Subcutaneous abdominal adipose tissue (tissue), 5 donors: ENCODE results near the gene SCYGR3.

Experiments used
- H3K27ac ChIP-seq: one replicate; pipeline ENCODE4 v1.7.0; 2013; ENCODE audit warnings: low read depth, mild to moderate bottlenecking, inconsistent platforms, low read length, moderate library complexity
- H3K27me3 ChIP-seq, 5 donors: one replicate each; pipeline ENCODE4 v1.7.0; 2013; ENCODE audit warnings: low read length in 5 of 5, inconsistent platforms in 1 of 5; ENCODE audit not compliant: control insufficient read depth in 5 of 5, insufficient read depth in 4 of 5
- H3K36me3 ChIP-seq, 5 donors: one replicate each; pipeline ENCODE4 v1.7.0; 2013; ENCODE audit warnings: low read length in 5 of 5; ENCODE audit not compliant: control insufficient read depth in 5 of 5, insufficient read depth in 5 of 5
- H3K4me1 ChIP-seq, 5 donors: one replicate each; pipeline ENCODE4 v1.7.0; 2013; ENCODE audit warnings: low read length in 5 of 5, mild to moderate bottlenecking in 3 of 5, moderate library complexity in 1 of 5; ENCODE audit not compliant: control insufficient read depth in 5 of 5, insufficient read depth in 5 of 5
- H3K4me3 ChIP-seq, 5 donors: one replicate each; pipeline ENCODE4 v1.7.0; 2013; ENCODE audit warnings: low read length in 5 of 5, low read depth in 1 of 5
- H3K9ac ChIP-seq, 5 donors: one replicate each; pipeline ENCODE4 v1.7.0; 2013; ENCODE audit warnings: low read length in 5 of 5, mild to moderate bottlenecking in 4 of 5, moderate library complexity in 3 of 5
- H3K9me3 ChIP-seq, 5 donors: one replicate each; pipeline ENCODE4 v1.7.0; 2013; ENCODE audit warnings: low read length in 5 of 5; ENCODE audit not compliant: control insufficient read depth in 5 of 5
- donor health status: healthy.
- donor health status: healthy.
- donor health status: healthy.
- donor health status: healthy.
- donor health status: healthy.

The SCYGR3 gene, protein sequence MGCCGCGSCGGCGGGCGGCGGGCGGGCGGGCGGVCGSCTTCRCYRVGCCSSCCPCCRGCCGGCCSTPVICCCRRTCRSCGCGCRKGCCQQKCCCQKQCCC

DNA sequence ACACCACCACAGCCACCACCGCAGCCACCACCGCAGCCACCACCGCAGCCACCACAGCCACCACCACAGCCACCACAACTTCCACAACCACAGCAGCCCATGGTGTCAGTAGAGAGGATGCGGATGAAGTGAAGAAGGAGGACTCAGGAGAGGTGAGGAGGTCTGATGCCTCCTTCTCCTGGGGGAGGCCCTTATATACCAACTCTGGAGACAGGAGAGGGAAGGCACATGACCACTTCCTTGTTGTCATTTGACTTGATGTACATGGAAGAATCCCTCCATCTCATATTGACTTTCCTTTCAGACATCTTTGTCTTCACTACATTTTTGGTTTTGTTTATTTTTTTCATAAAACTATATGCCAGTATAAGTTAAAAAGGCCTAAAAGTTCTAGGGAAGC, at the start of gene SCYGR3:
Gene SCYGR3 (minus strand): TSS at position 101 of the 400 bp plus-strand sequence. CDS start 0 bp downstream, at position 101.
- H3K27ac ChIP-seq = no peak within 1 kb of the TSS
- H3K9ac ChIP-seq = no peak within 1 kb of the TSS
- no peaks in the 10 kb centered on the region for H3K36me3 ChIP-seq
- no peaks in the 10 kb centered on the region for H3K27me3 ChIP-seq
- no peaks in the 10 kb centered on the region for H3K9me3 ChIP-seq
- H3K4me1 ChIP-seq = peaks cover 0 to 14% (median 6%) of the 10 kb centered on the region in 5 donors
- H3K4me3 ChIP-seq = no peak within 1 kb of the TSS

DNA sequence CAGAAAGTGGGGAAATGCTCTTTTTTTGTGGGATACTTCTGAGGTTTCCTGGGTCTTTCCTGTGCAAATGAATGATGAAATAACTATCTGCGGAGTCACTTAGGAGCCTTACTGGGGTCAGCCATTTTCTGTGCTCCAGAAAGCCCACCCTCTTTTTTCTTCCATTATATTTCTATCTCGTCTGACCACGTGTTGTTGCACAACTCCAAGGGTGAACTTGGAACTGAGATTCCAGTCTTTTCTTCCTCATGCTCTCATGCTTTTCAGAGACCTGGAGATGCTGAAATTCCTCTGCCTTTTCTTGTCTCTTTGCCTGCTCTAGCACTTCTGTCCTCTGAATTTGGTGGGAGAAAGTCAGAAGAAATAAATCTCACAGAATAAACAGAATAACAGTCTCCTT, 47.2 kb upstream of the SCYGR3 start:
- no peak overlapping the region for H3K27ac ChIP-seq
- H3K27me3 ChIP-seq = no peaks in the 10 kb centered on the region
- H3K9ac ChIP-seq = no peak overlapping the region
- H3K9me3 ChIP-seq = no peaks in the 10 kb centered on the region
- H3K4me1 ChIP-seq = peaks cover 0 to 4% (median 3%) of the 10 kb centered on the region in 5 donors
- H3K4me3 ChIP-seq = no peak overlapping the region
- H3K36me3 ChIP-seq = no peaks in the 10 kb centered on the region

DNA sequence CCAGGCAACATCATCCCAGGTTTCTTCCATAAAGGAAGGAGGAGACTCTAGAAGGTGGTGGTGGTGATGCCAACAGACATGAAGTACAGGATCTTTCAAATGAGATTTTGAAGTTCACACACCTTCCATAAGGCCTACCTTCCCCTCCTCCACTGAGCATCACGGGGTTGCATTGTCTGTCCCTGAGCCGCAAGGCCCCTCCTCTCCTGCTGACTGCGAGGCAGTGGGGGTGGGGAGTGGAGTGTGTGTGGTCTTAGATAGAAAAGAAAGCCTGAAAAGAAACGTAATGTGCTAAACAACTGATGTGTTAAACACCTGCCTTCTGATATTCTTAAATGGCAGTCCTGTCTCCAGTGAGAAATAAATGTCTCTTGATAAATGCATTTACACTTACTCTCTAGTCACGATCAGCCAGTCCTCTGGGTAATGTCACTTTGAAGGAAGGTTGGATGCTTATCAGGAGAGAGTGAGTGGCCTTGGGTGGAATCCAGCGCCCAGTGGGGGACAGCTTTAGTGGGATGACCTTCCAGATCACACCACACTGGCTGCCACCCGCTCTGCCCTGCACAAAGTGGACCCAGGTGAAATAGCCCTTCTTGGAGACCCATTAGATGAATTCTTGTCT, 46.5 kb upstream of the SCYGR3 start:
- no peaks in the 10 kb centered on the region for H3K36me3 ChIP-seq
- H3K4me1 ChIP-seq = peaks cover 0 to 4% (median 3%) of the 10 kb centered on the region in 5 donors
- H3K27me3 ChIP-seq = no peaks in the 10 kb centered on the region
- no peak overlapping the region for H3K4me3 ChIP-seq
- H3K9ac ChIP-seq = no peak overlapping the region
- H3K9me3 ChIP-seq = no peaks in the 10 kb centered on the region
- H3K27ac ChIP-seq = no peak overlapping the region

DNA sequence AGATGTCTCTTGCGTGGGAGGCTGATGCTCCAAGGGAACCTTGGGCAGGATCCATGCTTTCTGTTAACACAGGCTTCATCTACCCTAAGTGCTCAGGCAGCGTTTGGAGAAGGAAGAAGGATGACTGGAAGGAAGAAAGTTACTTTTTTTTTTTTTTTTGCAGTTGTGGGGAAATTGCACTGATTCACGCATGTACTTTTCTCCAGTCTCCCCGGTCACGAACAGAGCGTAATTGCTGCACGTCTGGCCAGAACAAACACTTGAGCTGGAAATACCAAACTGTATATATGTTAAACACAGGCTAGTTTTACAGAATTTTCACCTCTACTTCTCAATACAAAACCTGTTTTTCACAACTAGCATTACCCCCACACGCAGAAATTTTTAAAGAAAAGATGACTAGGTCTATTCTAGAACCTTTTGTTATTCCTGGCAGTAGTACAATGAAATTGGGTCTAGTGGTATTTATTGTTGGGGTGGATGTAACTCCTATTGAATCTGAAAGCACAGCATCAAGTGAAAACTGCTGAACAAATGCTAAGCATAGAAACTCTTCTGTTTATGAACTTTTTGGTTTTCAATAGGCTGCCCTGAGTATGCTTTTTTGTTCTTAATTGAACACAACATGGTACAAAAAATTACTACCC, 42.7 kb upstream of the SCYGR3 start:
- Histone ChIP-seq H3K27me3 (no peaks in the 10 kb centered on the region), H3K4me3 (no peak overlapping the region), H3K9me3 (no peaks in the 10 kb centered on the region), H3K27ac (peak overlapping the region; percentile 86), H3K4me1 (peaks cover 4 to 29% (median 17%) of the 10 kb centered on the region in 5 donors), H3K36me3 (no peaks in the 10 kb centered on the region), H3K9ac (peak overlapping the region in 3 of 5 donors; percentile 13 to 73 (median 26))

DNA sequence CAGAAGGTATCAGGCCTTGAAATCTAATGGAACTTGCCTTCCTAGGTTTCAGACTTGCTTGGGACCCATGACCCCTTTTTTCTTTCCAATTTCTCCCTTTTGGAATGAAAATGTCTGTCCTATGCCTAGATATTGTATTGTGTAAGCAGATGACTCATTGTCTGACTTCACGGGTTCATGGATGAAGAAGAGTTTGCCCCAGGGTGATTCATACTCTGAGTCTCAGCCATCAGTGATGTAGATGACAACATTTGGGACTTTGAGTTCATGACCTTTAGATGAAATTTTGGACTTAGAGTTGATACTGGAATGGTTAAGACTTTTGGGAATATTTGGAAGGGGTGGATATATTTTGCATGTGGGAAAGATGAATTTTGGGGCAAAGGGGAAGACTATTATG, 40.8 kb upstream of the SCYGR3 start:
- Histone ChIP-seq H3K36me3 (no peaks in the 10 kb centered on the region), H3K4me3 (no peak overlapping the region), H3K4me1 (peaks cover 4 to 29% (median 17%) of the 10 kb centered on the region in 5 donors), H3K9me3 (no peaks in the 10 kb centered on the region), H3K9ac (peak overlapping the region in 2 of 5 donors; percentile 41 to 78), H3K27ac (peak overlapping the region; percentile 96), H3K27me3 (no peaks in the 10 kb centered on the region)

DNA sequence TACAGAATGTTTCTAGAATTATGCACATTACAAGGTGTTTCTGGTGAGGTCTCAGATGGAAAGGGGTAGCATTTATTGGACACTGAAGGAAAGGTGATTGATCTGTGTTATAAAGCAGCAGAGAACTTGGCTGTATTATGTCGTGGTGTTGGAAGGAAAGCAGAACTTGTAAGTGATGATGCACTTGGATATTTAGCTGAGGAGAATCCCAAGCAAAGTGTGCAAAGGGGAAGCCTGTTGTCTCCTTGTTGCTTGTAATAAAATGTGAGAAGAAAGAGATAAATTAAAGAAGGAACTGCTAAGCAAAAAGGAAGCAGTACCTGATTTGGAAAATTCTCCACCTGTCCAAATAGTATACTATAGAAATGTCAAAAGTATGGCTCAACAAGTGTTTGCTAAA, 39.8 kb upstream of the SCYGR3 start:
- peak overlapping the region; percentile 96 for H3K27ac ChIP-seq
- peaks cover 4 to 29% (median 17%) of the 10 kb centered on the region in 5 donors for H3K4me1 ChIP-seq
- no peaks in the 10 kb centered on the region for H3K27me3 ChIP-seq
- no peaks in the 10 kb centered on the region for H3K9me3 ChIP-seq
- peak overlapping the region in 2 of 5 donors; percentile 41 to 78 for H3K9ac ChIP-seq
- no peaks in the 10 kb centered on the region for H3K36me3 ChIP-seq
- no peak overlapping the region for H3K4me3 ChIP-seq

DNA sequence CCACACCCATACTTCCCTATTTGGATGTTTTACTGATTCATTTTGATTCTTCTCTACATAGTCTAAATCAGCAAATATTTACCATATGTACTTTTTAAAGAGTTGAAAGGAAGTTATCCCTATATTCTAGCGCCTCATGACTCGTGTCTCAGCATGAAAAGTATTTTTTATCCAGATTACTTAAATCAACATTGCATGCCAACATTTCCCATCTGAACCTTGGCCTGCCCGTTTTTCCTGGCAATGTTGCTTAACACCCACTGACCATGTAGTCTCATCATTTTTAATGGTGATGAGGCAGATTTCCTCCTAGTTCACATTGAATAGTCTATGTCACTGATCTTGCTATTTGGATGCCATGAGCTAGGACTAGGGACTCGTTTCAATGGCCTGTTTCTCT, 38.8 kb upstream of the SCYGR3 start:
- H3K9ac ChIP-seq = peak overlapping the region in 2 of 5 donors; percentile 35 to 65
- H3K36me3 ChIP-seq = no peaks in the 10 kb centered on the region
- H3K27me3 ChIP-seq = no peaks in the 10 kb centered on the region
- H3K9me3 ChIP-seq = no peaks in the 10 kb centered on the region
- H3K27ac ChIP-seq = peak overlapping the region; percentile 96
- H3K4me3 ChIP-seq = no peak overlapping the region
- peaks cover 4 to 29% (median 17%) of the 10 kb centered on the region in 5 donors for H3K4me1 ChIP-seq

DNA sequence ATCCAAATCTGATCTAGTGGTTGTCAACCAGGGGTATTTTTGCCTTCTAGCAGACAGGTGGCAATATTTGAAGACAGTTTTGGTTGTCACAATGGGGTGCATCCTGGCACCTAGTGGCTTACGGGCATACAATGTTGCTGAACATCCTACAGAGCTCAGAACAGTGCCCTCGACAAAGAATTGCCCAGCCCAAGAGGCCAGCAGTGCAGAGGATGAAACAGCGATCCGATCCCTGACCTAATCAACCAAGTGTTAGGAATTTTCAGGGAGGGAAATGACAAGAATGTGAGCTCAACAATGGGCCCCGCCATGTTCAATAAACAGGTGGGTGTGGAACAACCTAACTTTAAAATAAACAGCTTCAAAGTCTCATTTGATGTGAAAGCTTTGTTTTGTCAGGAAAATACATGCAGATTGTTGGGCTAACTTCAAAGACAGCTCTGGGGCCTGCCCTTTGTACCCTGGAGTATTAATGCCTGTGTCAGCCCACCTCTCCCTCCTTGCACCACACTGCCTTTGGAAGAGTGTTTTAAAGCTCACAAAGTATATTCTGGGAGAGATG, 29.4 kb upstream of the SCYGR3 start:
- Histone ChIP-seq H3K27me3 (no peaks in the 10 kb centered on the region), H3K36me3 (no peaks in the 10 kb centered on the region), H3K4me1 (no peaks in the 10 kb centered on the region), H3K4me3 (no peak overlapping the region), H3K9me3 (no peaks in the 10 kb centered on the region), H3K27ac (no peak overlapping the region), H3K9ac (no peak overlapping the region)

DNA sequence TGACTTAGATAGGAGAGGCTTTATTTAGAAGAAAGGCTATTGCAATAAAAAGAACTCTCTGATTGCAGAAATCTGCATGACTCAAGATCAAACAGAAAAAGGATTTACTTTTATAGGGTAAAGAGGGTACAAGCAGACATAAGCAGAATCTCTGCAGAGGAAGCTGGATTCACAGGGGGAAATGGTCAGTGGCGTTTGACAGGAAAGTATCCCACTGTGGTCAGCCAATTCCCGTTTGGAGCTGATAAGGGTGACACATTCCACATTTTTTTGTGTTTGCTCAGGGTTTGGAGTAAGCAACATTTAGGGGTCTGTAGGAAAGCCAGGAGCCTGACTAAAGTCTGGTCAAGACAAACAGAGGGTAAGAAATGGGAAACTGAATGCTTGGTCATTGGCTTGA, 28.0 kb upstream of the SCYGR3 start:
- Histone ChIP-seq H3K27me3 (no peaks in the 10 kb centered on the region), H3K36me3 (no peaks in the 10 kb centered on the region), H3K9ac (no peak overlapping the region), H3K4me3 (no peak overlapping the region), H3K27ac (no peak overlapping the region), H3K4me1 (no peaks in the 10 kb centered on the region), H3K9me3 (no peaks in the 10 kb centered on the region)

DNA sequence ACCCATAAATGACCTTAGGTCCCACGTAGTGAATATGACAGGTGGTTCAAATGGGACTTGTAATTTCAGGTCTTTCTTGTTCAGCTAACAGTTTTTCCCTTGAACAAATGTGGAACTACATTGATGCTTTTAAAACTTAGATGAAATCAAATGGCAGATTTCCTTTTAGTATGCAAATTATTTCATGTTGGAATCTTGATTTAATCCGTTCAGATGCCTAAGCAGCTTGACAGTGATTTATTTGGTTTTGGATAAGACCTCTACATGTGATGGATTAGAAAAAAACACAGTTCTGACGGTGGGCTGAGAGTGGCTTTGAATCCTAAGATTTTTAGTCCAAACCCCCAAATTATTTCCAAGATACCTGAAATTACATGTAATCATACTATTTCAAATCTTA, 19.6 kb upstream of the SCYGR3 start:
- Histone ChIP-seq H3K4me3 (no peak overlapping the region), H3K4me1 (no peaks in the 10 kb centered on the region), H3K27me3 (no peaks in the 10 kb centered on the region), H3K9me3 (no peaks in the 10 kb centered on the region), H3K36me3 (no peaks in the 10 kb centered on the region), H3K9ac (no peak overlapping the region), H3K27ac (no peak overlapping the region)
